H9 (cell line): ENCODE results near the gene RIBC1. TPM values are rescaled to one million over a fixed set of nuclear protein-coding genes. Genes with fewer than 3 reads are reported as not detected.

Source experiments
- DNase-seq: peaks from one replicate; pipeline ENCODE4 v3.0.0-alpha.2; 2017
- H2AFZ ChIP-seq: one replicate; pipeline ENCODE4 v1.6.1; 2013; ENCODE audit warnings: mild to moderate bottlenecking, low read length, control low read depth, moderate library complexity
- H2AK5ac ChIP-seq: 2 replicates; pipeline ENCODE4 v1.6.1; 2013; ENCODE audit warnings: low read length, control low read depth, mixed read lengths; ENCODE audit not compliant: insufficient read length
- H2BK120ac ChIP-seq: one replicate; pipeline ENCODE4 v1.6.1; 2013; ENCODE audit warnings: low read depth, mild to moderate bottlenecking, low read length, control low read depth, inconsistent platforms; ENCODE audit not compliant: poor library complexity, severe bottlenecking
- H2BK12ac ChIP-seq: 2 replicates; pipeline ENCODE4 v1.6.1; 2013; ENCODE audit warnings: low read length, control low read depth, mixed read lengths, low read depth; ENCODE audit not compliant: insufficient read length
- H2BK15ac ChIP-seq: 2 replicates; pipeline ENCODE4 v1.6.1; 2013; ENCODE audit warnings: low read depth, low read length, control low read depth
- H2BK20ac ChIP-seq: one replicate; pipeline ENCODE4 v1.6.1; 2013; ENCODE audit warnings: low read depth, mild to moderate bottlenecking, low read length, control low read depth, inconsistent platforms; ENCODE audit not compliant: poor library complexity, severe bottlenecking
- H2BK5ac ChIP-seq: 2 replicates; pipeline ENCODE4 v1.6.1; 2013; ENCODE audit warnings: low read length, control low read depth, mixed read lengths; ENCODE audit not compliant: insufficient read length
- H3K14ac ChIP-seq: 2 replicates; pipeline ENCODE4 v1.6.1; 2013; ENCODE audit warnings: low read length, control low read depth; ENCODE audit not compliant: insufficient read depth
- H3K18ac ChIP-seq: 2 replicates; pipeline ENCODE4 v1.6.1; 2013; ENCODE audit warnings: low read depth, mild to moderate bottlenecking, mixed read lengths, low read length, control low read depth; ENCODE audit not compliant: insufficient read length
- H3K23ac ChIP-seq: 2 replicates; pipeline ENCODE4 v1.6.1; 2013; ENCODE audit warnings: low read length, control low read depth, mixed read lengths, low read depth; ENCODE audit not compliant: insufficient read length
- H3K23me2 ChIP-seq: 2 replicates; pipeline ENCODE4 v1.6.1; 2013; ENCODE audit warnings: low read depth, mild to moderate bottlenecking, mixed read lengths, low read length, control low read depth; ENCODE audit not compliant: insufficient read length, poor library complexity, severe bottlenecking
- H3K27ac ChIP-seq: 2 replicates; pipeline ENCODE4 v1.5.1; 2013; ENCODE audit warnings: low read length, control low read depth, mixed read lengths, low read depth; ENCODE audit not compliant: insufficient read length
- H3K27me3 ChIP-seq: 2 replicates; pipeline ENCODE4 v1.6.1; 2013; ENCODE audit warnings: low read length, control low read depth, inconsistent platforms; ENCODE audit not compliant: insufficient read depth
- H3K4ac ChIP-seq: 2 replicates; pipeline ENCODE4 v1.6.1; 2013; ENCODE audit warnings: low read depth, mild to moderate bottlenecking, control low read depth, inconsistent platforms, low read length, moderate library complexity
- H3K4me1 ChIP-seq: 2 replicates; pipeline ENCODE4 v1.6.1; 2013; ENCODE audit warnings: low read length, control low read depth, inconsistent platforms; ENCODE audit not compliant: insufficient read depth
- H3K4me2 ChIP-seq: 2 replicates; pipeline ENCODE4 v1.6.1; 2013; ENCODE audit warnings: low read length, control low read depth, mixed read lengths; ENCODE audit not compliant: insufficient read length, insufficient read depth
- H3K56ac ChIP-seq: 2 replicates; pipeline ENCODE4 v1.6.1; 2013; ENCODE audit warnings: low read depth, mild to moderate bottlenecking, mixed read lengths, low read length, control low read depth; ENCODE audit not compliant: insufficient read length
- H3K79me1 ChIP-seq: 2 replicates; pipeline ENCODE4 v1.6.1; 2013; ENCODE audit warnings: low read depth, mild to moderate bottlenecking, moderate library complexity, low read length, control low read depth, inconsistent platforms; ENCODE audit not compliant: insufficient read depth, poor library complexity, severe bottlenecking
- H3K79me2 ChIP-seq: 2 replicates; pipeline ENCODE4 v1.6.1; 2013; ENCODE audit warnings: low read length, control low read depth, inconsistent platforms; ENCODE audit not compliant: insufficient read depth
- H3K9ac ChIP-seq: 2 replicates; pipeline ENCODE4 v1.6.1; 2013; ENCODE audit warnings: low read length, control low read depth, mixed read lengths; ENCODE audit not compliant: insufficient read length; ENCODE audit errors: extremely low read depth
- H3K9me3 ChIP-seq: one replicate; pipeline ENCODE4 v1.6.1; 2013; ENCODE audit warnings: low read depth, low read length, inconsistent platforms; ENCODE audit not compliant: control insufficient read depth
- H3T11ph ChIP-seq: one replicate; pipeline ENCODE4 v1.6.1; 2013; ENCODE audit warnings: mild to moderate bottlenecking, low read length, control low read depth, inconsistent platforms
- H4K20me1 ChIP-seq: one replicate; pipeline ENCODE4 v1.6.1; 2013; ENCODE audit not compliant: control insufficient read depth, insufficient read length, insufficient read depth
- H4K5ac ChIP-seq: 2 replicates; pipeline ENCODE4 v1.6.1; 2013; ENCODE audit warnings: low read depth, mild to moderate bottlenecking, mixed read lengths, low read length, control low read depth; ENCODE audit not compliant: insufficient read length
- H4K8ac ChIP-seq: replicated peaks from 2 replicates; pipeline ENCODE4 v1.6.1; 2013; ENCODE audit warnings: low read length, control low read depth, mixed read lengths, low read depth; ENCODE audit not compliant: insufficient read length
- H4K91ac ChIP-seq: 2 replicates; pipeline ENCODE4 v1.6.1; 2013; ENCODE audit warnings: low read depth, mild to moderate bottlenecking, moderate library complexity, mixed read lengths, low read length, control low read depth; ENCODE audit not compliant: insufficient read length
- H3K27ac Mint-ChIP-seq, 3 experiments: 2 replicates in 2 of 3; 3 replicates in 1 of 3; pipeline ENCODE4 v1.8.0; 2020 to 2021; ENCODE audit warnings: mixed read lengths in 3 of 3, mild to moderate bottlenecking in 1 of 3, moderate library complexity in 1 of 3
- H3K27me3 Mint-ChIP-seq: 2 replicates; pipeline ENCODE4 v1.8.0; 2021; ENCODE audit warnings: low read depth, mild to moderate bottlenecking, moderate library complexity, mixed read lengths
- H3K36me3 Mint-ChIP-seq, 3 experiments: 2 replicates in 2 of 3; 3 replicates in 1 of 3; pipeline ENCODE4 v1.8.0; 2020 to 2021; ENCODE audit warnings: low read depth in 3 of 3, mixed read lengths in 3 of 3; ENCODE audit not compliant: insufficient read depth in 1 of 3
- H3K4me1 Mint-ChIP-seq, 2 experiments: 2 replicates each; pipeline ENCODE4 v1.8.0; 2020; ENCODE audit warnings: mixed read lengths in 2 of 2
- H3K4me3 Mint-ChIP-seq, 2 experiments: 2 replicates in 1 of 2; 3 replicates in 1 of 2; pipeline ENCODE4 v1.8.0; 2020 to 2021; ENCODE audit warnings: mild to moderate bottlenecking in 2 of 2, mixed read lengths in 2 of 2, moderate library complexity in 1 of 2
- H3K9me3 Mint-ChIP-seq, 2 experiments: 2 replicates in 1 of 2; 3 replicates in 1 of 2; pipeline ENCODE4 v1.8.0; 2020; ENCODE audit warnings: mild to moderate bottlenecking in 2 of 2, mixed read lengths in 2 of 2, moderate library complexity in 1 of 2
- CTCF ChIP-seq: fragments of 200-600 bp; sonication (generic); conservative IDR thresholded peaks from 3 replicates; pipeline ENCODE4 v1.8.0; 2021; ENCODE audit warnings: antibody characterized with exemption, mild to moderate bottlenecking
- WGBS: extraction: QIAGEN DNeasy Blood & Tissue Kit; methylation state at CpG from one replicate; pipeline ENCODE4 v1.1.7; 2013; ENCODE audit warnings: missing lambda C conversion rate, low lambda C conversion rate, mixed read lengths; ENCODE audit not compliant: insufficient read length; ENCODE audit errors: extremely low coverage; 5-methylcytosine and 5-hydroxymethylcytosine counted together
- total RNA-seq: library from RNA; stranded (reverse); gene quantifications from 2 replicates; pipeline ENCODE4 v1.2.1, GENCODE V29; 2021

The RIBC1 gene
- total RNA-seq, 1 experiment from 2014 or later, result 1.2 TPM

GRCh38 chrX:53421772-53422085, 944 bp upstream of the RIBC1 start:
- Histone ChIP-seq H3K9ac (peak overlapping the region; percentile 97), H4K91ac (no peak overlapping the region), H3K56ac (no peak overlapping the region), H3K4me2 (peak overlapping the region; percentile 54), H3K14ac (peak overlapping the region; percentile 91; the same call in 1 of the 2 replicates), H2BK12ac (no peak overlapping the region), H2BK20ac (no peak overlapping the region), H3K23me2 (peaks cover 6% of the 10 kb centered on the region), H2BK120ac (no peak overlapping the region), H4K8ac (no peak overlapping the region), H3K27me3 (no peaks in the 10 kb centered on the region), H3K23ac (no peak overlapping the region), H3T11ph (no peak overlapping the region), H3K4ac (no peak overlapping the region), H4K20me1 (no peaks in the 10 kb centered on the region), H3K4me1 (no peaks in the 10 kb centered on the region), H4K5ac (no peak overlapping the region), H3K18ac (peak overlapping the region; percentile 85), H2BK5ac (no peak overlapping the region), H2AK5ac (no peak overlapping the region), H3K79me2 (peaks cover 20% of the 10 kb centered on the region; the same call in 1 of the 2 replicates), H2BK15ac (no peak overlapping the region), H3K27ac (peak overlapping the region; percentile 63), H3K79me1 (no peaks in the 10 kb centered on the region), H3K9me3 (peaks cover 11% of the 10 kb centered on the region), H2AFZ (no peak overlapping the region)
- no peak for TF ChIP-seq CTCF
- H3K4me1 Mint-ChIP-seq, result peaks cover 11 to 12% of the 10 kb centered on the region in 2 experiments
- DNase-seq, result no peak
- peaks cover 9 to 30% (median 18%) of the 10 kb centered on the region in 3 experiments for H3K36me3 Mint-ChIP-seq
- peak overlapping the region; percentile 95 to 99 for H3K4me3 Mint-ChIP-seq
- peak overlapping the region; percentile 98 to 99 (median 98) for H3K27ac Mint-ChIP-seq
- H3K27me3 Mint-ChIP-seq, result no peaks in the 10 kb centered on the region; the same call in none of the 2 replicates
- no CpG with 5 or more reads among the region's 15 CpGs for WGBS
- H3K9me3 Mint-ChIP-seq, result peaks cover 63 to 71% of the 10 kb centered on the region in 2 experiments
